Gastrocnemius medialis (tissue), 4 donors: Measurements from ENCODE around the gene DNAH2. TPM values are rescaled to one million over a fixed set of nuclear protein-coding genes. Genes with fewer than 3 reads are reported as not detected.

Experiments used
- ATAC-seq, 2 donors: fragments of 150-250 bp; one replicate each; pipeline ENCODE4 v1.9.1; 2016
- DNase-seq, 2 donors: peaks; one replicate each; pipeline ENCODE4 v3.0.0-alpha.2; 2019
- H3K27ac ChIP-seq, 4 donors: fragments of 200-600 bp; sonication (generic); 1 replicate in 1 of 4; 2 replicates in 3 of 4; pipeline ENCODE4 v1.5.1; 2016 to 2018; ENCODE audit warnings: mild to moderate bottlenecking in 2 of 4, moderate library complexity in 1 of 4
- H3K27me3 ChIP-seq, 3 donors: fragments of 200-600 bp; sonication (generic) in 2 of 3; 1 replicate in 1 of 3; 2 replicates in 2 of 3; pipeline versions ENCODE4 v1.5.1 to v1.6.0; 2016 to 2019; ENCODE audit warnings: mild to moderate bottlenecking in 1 of 3, moderate library complexity in 1 of 3
- H3K36me3 ChIP-seq, 2 donors: fragments of 200-600 bp; sonication (generic) in 1 of 2; one replicate each; pipeline ENCODE4 v1.5.1; 2017 to 2018
- H3K4me1 ChIP-seq, 2 donors: fragments of 200-600 bp; sonication (generic) in 1 of 2; one replicate each; pipeline ENCODE4 v1.5.1; 2016 to 2017; ENCODE audit warnings: mild to moderate bottlenecking in 2 of 2
- H3K4me3 ChIP-seq, 4 donors: fragments of 200-600 bp; sonication (generic) in 3 of 4; 1 replicate in 1 of 4; 2 replicates in 3 of 4; pipeline ENCODE4 v1.5.1; 2016 to 2019; ENCODE audit warnings: mild to moderate bottlenecking in 2 of 4
- H3K9me3 ChIP-seq, 3 donors: fragments of 200-600 bp; sonication (generic) in 2 of 3; 1 replicate in 1 of 3; 2 replicates in 2 of 3; pipeline ENCODE4 v1.5.1; 2016 to 2019
- POLR2A ChIP-seq, 2 donors: fragments of 450-650 bp; IDR thresholded peaks; one replicate each; pipeline ENCODE4 v1.6.1; 2017; ENCODE audit warnings: antibody characterized with exemption in 2 of 2, mild to moderate bottlenecking in 2 of 2, moderate library complexity in 2 of 2
- in situ Hi-C, 4 donors: fragments of 200-750 bp; cut with MboI; loops; one replicate each; pipeline versions ENCODE4 v1.15.0 to v1.8.0; 2017; ENCODE audit warnings: low sequenced_read_pairs in 4 of 4
- intact Hi-C: fragments of 100-400 bp; cut with DNase I; formaldehyde crosslinking; loops from one replicate; pipeline ENCODE4 v1.15.1; 2023; ENCODE audit warnings: low total_unique reads
- total RNA-seq, 4 donors: library from RNA; depleted of rRNA; stranded (reverse); fragments of >200 nt; gene quantifications; one replicate each; pipeline versions ENCODE4 v1.1.0 to v1.2.3, GENCODE V29; 2016
- TF ChIP-seq, protein P1 (sequence below), 5 experiments: fragments of 450-650 bp in 3 of 5; fragments of 200-600 bp in 2 of 5; sonication (generic) in 2 of 5; IDR thresholded peaks in 4 of 5; conservative IDR thresholded peaks in 1 of 5; 1 replicate in 4 of 5; 2 replicates in 1 of 5; pipeline ENCODE4 v1.5.1; 2016 to 2019; ENCODE audit warnings: antibody characterized with exemption in 5 of 5, mild to moderate bottlenecking in 3 of 5, moderate library complexity in 3 of 5

Gene DNAH2
- total RNA-seq, 4 donors from 2014 or later: not detected

DNA sequence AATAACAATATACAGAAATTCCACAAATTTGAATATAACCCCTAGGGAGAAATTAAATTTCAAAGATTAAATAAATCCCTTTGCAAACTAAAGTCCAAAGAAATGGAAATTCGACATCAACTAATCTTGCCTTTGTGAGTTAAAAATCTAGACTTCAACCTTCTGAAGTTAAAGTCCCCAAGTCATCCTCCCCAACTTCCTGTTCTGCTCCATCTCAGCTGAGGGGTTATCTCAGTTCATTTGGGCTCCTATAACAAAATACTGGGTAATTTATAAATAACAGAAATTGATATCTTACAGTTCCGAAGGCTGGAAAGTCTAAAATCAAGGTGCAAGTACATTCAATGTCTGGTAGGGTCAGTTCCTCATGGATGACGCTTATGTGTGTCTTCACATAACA is 93.7 kb downstream of the DNAH2 start:
- H3K4me1 ChIP-seq: no peaks in the 10 kb centered on the region
- intact Hi-C loops: no loop called here
- in situ Hi-C loops: loop anchor here in 1 of 4 donors (10.0 kb wide), 1 partner anchor 56 kb away; no protein-coding TSS in a partner anchor
- no peak overlapping the region for H3K27ac ChIP-seq
- H3K36me3 ChIP-seq: no peaks in the 10 kb centered on the region
- no peaks in the 10 kb centered on the region for H3K9me3 ChIP-seq
- H3K4me3 ChIP-seq: no peak overlapping the region
- H3K27me3 ChIP-seq: no peaks in the 10 kb centered on the region
- TF ChIP-seq POLR2A (IDR thresholded peaks at IDR 0.05): no peak
- TF ChIP-seq, protein P1, sequence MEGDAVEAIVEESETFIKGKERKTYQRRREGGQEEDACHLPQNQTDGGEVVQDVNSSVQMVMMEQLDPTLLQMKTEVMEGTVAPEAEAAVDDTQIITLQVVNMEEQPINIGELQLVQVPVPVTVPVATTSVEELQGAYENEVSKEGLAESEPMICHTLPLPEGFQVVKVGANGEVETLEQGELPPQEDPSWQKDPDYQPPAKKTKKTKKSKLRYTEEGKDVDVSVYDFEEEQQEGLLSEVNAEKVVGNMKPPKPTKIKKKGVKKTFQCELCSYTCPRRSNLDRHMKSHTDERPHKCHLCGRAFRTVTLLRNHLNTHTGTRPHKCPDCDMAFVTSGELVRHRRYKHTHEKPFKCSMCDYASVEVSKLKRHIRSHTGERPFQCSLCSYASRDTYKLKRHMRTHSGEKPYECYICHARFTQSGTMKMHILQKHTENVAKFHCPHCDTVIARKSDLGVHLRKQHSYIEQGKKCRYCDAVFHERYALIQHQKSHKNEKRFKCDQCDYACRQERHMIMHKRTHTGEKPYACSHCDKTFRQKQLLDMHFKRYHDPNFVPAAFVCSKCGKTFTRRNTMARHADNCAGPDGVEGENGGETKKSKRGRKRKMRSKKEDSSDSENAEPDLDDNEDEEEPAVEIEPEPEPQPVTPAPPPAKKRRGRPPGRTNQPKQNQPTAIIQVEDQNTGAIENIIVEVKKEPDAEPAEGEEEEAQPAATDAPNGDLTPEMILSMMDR (IDR thresholded peaks at IDR 0.05 in 4 of 5, conservative IDR thresholded peaks at IDR 0.05 in 1 of 5): no peak
- ATAC-seq: no peak
- no peak for DNase-seq

DNA sequence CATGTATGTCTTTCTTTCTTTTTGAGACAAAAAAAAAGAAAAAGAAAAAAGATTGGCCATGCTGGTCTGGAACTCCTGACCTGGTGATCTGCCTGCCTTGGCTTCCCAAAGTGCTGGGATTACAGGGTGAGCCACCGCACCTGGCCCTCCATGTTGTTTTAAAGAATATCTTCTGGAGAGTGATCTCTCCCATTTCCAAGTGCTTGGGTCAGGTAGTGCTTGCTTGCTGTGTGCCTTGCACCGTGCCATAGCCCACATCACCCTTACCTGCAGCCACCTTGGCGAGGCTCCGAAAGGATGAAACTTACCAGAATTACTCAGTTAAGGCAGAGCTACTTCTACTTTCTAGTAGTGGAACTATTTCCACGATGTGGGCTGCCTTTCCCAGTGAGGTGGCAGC is 97.4 kb downstream of the DNAH2 start:
- intact Hi-C loops: no loop called here
- H3K27me3 ChIP-seq: no peaks in the 10 kb centered on the region
- no peaks in the 10 kb centered on the region for H3K36me3 ChIP-seq
- H3K9me3 ChIP-seq: no peaks in the 10 kb centered on the region
- DNase-seq (no peak), ATAC-seq (no peak)
- no peak for TF ChIP-seq POLR2A (IDR thresholded peaks at IDR 0.05)
- TF ChIP-seq, protein P1 (IDR thresholded peaks at IDR 0.05 in 4 of 5, conservative IDR thresholded peaks at IDR 0.05 in 1 of 5): no peak
- no peak overlapping the region for H3K4me3 ChIP-seq
- H3K4me1 ChIP-seq: no peaks in the 10 kb centered on the region
- H3K27ac ChIP-seq: no peak overlapping the region
- in situ Hi-C loops: loop anchor here in 1 of 4 donors (10.0 kb wide), 1 partner anchor 60 kb away; no protein-coding TSS in a partner anchor

DNA sequence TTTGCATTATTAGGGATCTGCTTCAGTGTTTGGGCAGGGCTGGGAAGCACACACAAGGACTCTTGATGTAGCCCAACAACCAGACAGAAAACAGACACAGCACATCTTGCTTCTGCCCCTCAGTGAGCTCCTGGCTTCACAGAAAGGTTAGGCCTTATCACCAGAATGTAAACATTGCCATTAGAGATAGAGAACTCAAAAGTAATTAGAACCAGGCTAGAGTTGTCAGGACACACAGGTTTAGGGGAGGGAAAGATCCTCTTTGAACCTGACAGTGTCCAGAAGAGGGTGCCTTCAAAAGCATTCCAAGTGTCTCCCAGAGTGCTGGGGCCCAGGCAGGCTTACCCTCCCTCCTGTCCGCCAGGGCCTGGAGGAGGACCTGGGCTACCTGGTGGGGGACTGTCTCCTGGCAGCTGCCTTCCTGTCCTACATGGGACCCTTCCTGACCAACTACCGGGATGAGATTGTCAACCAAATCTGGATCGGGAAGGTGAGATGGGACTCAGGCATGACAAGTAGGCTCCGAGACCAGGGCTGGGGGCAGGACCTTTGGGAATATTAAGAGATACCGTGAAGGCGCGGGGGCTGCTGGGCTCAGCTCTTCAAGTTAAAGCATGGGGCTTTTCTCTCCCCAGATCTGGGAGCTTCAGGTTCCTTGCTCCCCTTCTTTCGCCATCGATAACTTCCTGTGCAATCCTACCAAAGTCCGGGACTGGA is 99.5 kb downstream of the DNAH2 start:
- H3K4me3 ChIP-seq: no peak overlapping the region
- ATAC-seq: no peak
- in situ Hi-C loops: loop anchor here in 1 of 4 donors (10.0 kb wide), 1 partner anchor 62 kb away; no protein-coding TSS in a partner anchor
- DNase-seq: no peak
- H3K27me3 ChIP-seq: no peaks in the 10 kb centered on the region
- H3K36me3 ChIP-seq: no peaks in the 10 kb centered on the region
- no peaks in the 10 kb centered on the region for H3K4me1 ChIP-seq
- intact Hi-C loops: no loop called here
- no peak for TF ChIP-seq POLR2A (IDR thresholded peaks at IDR 0.05)
- TF ChIP-seq, protein P1 (IDR thresholded peaks at IDR 0.05 in 4 of 5, conservative IDR thresholded peaks at IDR 0.05 in 1 of 5): no peak
- no peaks in the 10 kb centered on the region for H3K9me3 ChIP-seq
- no peak overlapping the region for H3K27ac ChIP-seq

DNA sequence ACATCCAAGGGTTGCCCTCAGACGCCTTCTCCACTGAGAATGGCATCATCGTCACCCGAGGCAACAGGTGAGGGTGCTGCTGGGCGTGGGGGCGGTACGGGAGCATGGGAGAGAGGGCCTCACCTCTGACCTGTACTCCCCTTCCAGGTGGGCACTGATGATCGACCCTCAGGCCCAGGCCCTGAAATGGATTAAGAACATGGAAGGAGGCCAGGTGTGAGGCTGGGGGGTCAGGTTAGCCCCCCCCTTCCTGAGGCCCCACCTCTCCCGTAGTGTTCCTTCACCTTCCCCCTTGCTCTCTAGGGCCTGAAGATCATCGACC is 100.1 kb downstream of the DNAH2 start:
- Histone ChIP-seq H3K4me3 (no peak overlapping the region), H3K4me1 (no peaks in the 10 kb centered on the region), H3K36me3 (no peaks in the 10 kb centered on the region), H3K27me3 (no peaks in the 10 kb centered on the region), H3K9me3 (no peaks in the 10 kb centered on the region), H3K27ac (no peak overlapping the region)
- intact Hi-C loops: no loop called here
- in situ Hi-C loops: loop anchor here in 1 of 4 donors (10.0 kb wide), 1 partner anchor 63 kb away; no protein-coding TSS in a partner anchor
- ATAC-seq: no peak
- TF ChIP-seq POLR2A (IDR thresholded peaks at IDR 0.05): no peak
- TF ChIP-seq, protein P1 (IDR thresholded peaks at IDR 0.05 in 4 of 5, conservative IDR thresholded peaks at IDR 0.05 in 1 of 5): no peak
- no peak for DNase-seq
